Measurements from ENCODE around the gene ZNF544.

ZNF544 gene

DNA sequence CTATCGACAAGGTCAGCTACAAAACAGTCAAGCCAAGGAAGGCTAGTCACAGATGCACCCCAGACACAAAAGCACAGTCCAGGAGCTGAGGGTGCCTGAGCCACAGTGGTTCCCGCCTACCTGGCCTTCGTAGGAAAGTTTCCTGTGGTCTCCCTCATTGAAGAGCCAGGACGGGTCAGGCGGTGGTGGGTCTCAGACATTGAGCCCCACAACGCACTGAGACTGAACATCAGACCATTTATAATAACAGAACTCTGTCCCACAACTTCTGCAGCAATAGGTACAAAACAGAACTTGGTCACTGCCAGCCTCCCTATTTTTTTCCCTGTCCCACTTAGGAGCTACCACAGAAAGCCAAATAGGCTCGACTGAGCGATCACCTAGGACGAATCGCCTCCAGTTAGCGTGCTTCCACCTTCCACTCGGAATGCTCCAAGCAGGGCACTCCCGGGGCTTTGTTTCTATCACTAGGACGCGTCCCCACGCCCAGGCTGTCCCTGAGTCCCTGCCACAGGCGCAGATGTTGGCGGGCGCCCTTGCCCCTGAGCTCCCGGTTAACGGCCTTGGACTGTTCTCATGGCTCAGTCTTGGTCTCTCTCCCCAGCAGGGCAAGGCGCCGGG lies 640 bp upstream of the ZNF544 start:
- no peak for ATAC-seq
- TF ChIP-seq PPARA (CRISPR knock-in tag; IDR thresholded peaks at IDR 0.05; ENCODE audit: borderline replicate concordance): no peak
- TF ChIP-seq, protein P1, sequence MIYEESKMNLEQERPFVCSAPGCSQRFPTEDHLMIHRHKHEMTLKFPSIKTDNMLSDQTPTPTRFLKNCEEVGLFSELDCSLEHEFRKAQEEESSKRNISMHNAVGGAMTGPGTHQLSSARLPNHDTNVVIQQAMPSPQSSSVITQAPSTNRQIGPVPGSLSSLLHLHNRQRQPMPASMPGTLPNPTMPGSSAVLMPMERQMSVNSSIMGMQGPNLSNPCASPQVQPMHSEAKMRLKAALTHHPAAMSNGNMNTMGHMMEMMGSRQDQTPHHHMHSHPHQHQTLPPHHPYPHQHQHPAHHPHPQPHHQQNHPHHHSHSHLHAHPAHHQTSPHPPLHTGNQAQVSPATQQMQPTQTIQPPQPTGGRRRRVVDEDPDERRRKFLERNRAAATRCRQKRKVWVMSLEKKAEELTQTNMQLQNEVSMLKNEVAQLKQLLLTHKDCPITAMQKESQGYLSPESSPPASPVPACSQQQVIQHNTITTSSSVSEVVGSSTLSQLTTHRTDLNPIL (CRISPR knock-in tag; IDR thresholded peaks at IDR 0.05; ENCODE audit: low read depth): no peak

DNA sequence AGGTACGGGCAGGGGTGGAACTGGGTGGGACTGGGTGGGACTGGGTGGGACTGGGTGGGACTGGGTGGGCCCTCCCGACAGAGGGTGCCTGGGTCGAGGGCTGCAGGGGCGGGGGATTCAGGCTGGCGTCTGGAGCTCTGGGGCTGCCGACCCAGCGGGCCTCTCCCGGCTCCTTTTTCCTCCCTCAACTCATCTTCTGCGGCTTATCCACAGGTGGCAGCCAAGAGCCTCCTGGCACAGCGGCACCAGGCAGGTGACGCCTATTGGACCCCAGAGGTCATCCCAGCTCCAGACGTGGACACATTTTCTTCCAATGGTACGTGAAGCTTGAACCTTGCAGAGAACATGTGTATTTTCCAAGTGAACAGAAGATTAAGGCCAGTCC lies 533 bp downstream of the ZNF544 start:
- no peak for ATAC-seq
- TF ChIP-seq ZNF8 (CRISPR knock-in tag; IDR thresholded peaks at IDR 0.05): no peak
- TF ChIP-seq ESRRG (CRISPR knock-in tag; IDR thresholded peaks at IDR 0.05): no peak
- no peak for TF ChIP-seq ARNTL (CRISPR knock-in tag; IDR thresholded peaks at IDR 0.05; ENCODE audit: borderline replicate concordance, low read depth)
- TF ChIP-seq, protein P1 (CRISPR knock-in tag; IDR thresholded peaks at IDR 0.05; ENCODE audit: low read depth): no peak
- no peak for TF ChIP-seq ZFP3 (CRISPR knock-in tag; IDR thresholded peaks at IDR 0.05)
- TF ChIP-seq, protein P2, sequence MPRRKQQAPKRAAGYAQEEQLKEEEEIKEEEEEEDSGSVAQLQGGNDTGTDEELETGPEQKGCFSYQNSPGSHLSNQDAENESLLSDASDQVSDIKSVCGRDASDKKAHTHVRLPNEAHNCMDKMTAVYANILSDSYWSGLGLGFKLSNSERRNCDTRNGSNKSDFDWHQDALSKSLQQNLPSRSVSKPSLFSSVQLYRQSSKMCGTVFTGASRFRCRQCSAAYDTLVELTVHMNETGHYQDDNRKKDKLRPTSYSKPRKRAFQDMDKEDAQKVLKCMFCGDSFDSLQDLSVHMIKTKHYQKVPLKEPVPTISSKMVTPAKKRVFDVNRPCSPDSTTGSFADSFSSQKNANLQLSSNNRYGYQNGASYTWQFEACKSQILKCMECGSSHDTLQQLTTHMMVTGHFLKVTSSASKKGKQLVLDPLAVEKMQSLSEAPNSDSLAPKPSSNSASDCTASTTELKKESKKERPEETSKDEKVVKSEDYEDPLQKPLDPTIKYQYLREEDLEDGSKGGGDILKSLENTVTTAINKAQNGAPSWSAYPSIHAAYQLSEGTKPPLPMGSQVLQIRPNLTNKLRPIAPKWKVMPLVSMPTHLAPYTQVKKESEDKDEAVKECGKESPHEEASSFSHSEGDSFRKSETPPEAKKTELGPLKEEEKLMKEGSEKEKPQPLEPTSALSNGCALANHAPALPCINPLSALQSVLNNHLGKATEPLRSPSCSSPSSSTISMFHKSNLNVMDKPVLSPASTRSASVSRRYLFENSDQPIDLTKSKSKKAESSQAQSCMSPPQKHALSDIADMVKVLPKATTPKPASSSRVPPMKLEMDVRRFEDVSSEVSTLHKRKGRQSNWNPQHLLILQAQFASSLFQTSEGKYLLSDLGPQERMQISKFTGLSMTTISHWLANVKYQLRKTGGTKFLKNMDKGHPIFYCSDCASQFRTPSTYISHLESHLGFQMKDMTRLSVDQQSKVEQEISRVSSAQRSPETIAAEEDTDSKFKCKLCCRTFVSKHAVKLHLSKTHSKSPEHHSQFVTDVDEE (CRISPR knock-in tag; IDR thresholded peaks at IDR 0.05): no peak
- no peak for TF ChIP-seq ZC3H10 (CRISPR knock-in tag; IDR thresholded peaks at IDR 0.05)
- no peak for TF ChIP-seq SNAI2 (CRISPR knock-in tag; IDR thresholded peaks at IDR 0.05)

DNA sequence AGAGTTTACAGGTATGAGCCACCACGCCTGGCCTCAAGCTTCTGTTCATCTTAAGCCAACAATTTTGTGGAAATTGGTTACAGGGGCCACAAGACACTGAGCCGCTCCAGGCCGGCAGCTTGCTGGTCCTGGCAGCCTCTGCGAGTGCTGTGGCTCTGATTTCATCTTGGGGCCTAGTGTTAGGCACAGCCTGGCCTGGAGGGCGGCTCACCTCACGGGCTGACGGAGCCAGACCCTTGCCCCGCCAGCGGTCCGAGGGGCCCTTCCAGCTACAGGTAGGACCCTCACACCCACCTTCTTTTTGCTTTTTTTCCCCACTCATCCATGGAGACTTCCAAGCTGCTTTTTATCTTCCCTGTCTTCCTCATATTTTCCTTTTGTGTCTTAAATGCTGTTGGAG lies 8.6 kb downstream of the ZNF544 start:
- no peak for TF ChIP-seq OSR1 (CRISPR knock-in tag; IDR thresholded peaks at IDR 0.05)
- TF ChIP-seq, protein P1 (CRISPR knock-in tag; IDR thresholded peaks at IDR 0.05; ENCODE audit: low read depth): no peak
- no peak for TF ChIP-seq TOX (CRISPR knock-in tag; IDR thresholded peaks at IDR 0.05; ENCODE audit: borderline replicate concordance)
- no peak for TF ChIP-seq ARNTL (CRISPR knock-in tag; IDR thresholded peaks at IDR 0.05; ENCODE audit: borderline replicate concordance, low read depth)
- TF ChIP-seq ZNF70 (CRISPR knock-in tag; IDR thresholded peaks at IDR 0.05): no peak
- TF ChIP-seq GLIS3 (CRISPR knock-in tag; IDR thresholded peaks at IDR 0.05): no peak
- TF ChIP-seq, protein P3, sequence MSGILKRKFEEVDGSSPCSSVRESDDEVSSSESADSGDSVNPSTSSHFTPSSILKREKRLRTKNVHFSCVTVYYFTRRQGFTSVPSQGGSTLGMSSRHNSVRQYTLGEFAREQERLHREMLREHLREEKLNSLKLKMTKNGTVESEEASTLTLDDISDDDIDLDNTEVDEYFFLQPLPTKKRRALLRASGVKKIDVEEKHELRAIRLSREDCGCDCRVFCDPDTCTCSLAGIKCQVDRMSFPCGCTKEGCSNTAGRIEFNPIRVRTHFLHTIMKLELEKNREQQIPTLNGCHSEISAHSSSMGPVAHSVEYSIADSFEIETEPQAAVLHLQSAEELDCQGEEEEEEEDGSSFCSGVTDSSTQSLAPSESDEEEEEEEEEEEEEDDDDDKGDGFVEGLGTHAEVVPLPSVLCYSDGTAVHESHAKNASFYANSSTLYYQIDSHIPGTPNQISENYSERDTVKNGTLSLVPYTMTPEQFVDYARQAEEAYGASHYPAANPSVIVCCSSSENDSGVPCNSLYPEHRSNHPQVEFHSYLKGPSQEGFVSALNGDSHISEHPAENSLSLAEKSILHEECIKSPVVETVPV (CRISPR knock-in tag; IDR thresholded peaks at IDR 0.05): no peak
- TF ChIP-seq BACH2 (CRISPR knock-in tag; IDR thresholded peaks at IDR 0.05; ENCODE audit: borderline replicate concordance): no peak
- no peak for TF ChIP-seq ISL1 (CRISPR knock-in tag; IDR thresholded peaks at IDR 0.05)
- TF ChIP-seq CSDC2 (CRISPR knock-in tag; IDR thresholded peaks at IDR 0.05): no peak
- TF ChIP-seq TCF4 (CRISPR knock-in tag; IDR thresholded peaks at IDR 0.05; ENCODE audit: borderline replicate concordance): no peak
- TF ChIP-seq, protein P2 (CRISPR knock-in tag; IDR thresholded peaks at IDR 0.05): no peak
- TF ChIP-seq, protein P4, sequence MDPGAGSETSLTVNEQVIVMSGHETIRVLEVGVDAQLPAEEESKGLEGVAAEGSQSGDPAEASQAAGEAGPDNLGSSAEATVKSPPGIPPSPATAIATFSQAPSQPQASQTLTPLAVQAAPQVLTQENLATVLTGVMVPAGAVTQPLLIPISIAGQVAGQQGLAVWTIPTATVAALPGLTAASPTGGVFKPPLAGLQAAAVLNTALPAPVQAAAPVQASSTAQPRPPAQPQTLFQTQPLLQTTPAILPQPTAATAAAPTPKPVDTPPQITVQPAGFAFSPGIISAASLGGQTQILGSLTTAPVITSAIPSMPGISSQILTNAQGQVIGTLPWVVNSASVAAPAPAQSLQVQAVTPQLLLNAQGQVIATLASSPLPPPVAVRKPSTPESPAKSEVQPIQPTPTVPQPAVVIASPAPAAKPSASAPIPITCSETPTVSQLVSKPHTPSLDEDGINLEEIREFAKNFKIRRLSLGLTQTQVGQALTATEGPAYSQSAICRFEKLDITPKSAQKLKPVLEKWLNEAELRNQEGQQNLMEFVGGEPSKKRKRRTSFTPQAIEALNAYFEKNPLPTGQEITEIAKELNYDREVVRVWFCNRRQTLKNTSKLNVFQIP (CRISPR knock-in tag; IDR thresholded peaks at IDR 0.05; ENCODE audit: borderline replicate concordance, low read depth): no peak
- TF ChIP-seq ZFP3 (CRISPR knock-in tag; IDR thresholded peaks at IDR 0.05): no peak
- no peak for TF ChIP-seq ZC3H10 (CRISPR knock-in tag; IDR thresholded peaks at IDR 0.05)
- TF ChIP-seq ZNF565 (CRISPR knock-in tag; conservative IDR thresholded peaks at IDR 0.05; ENCODE audit: low read depth): no peak
- ATAC-seq: no peak

Data from SK-N-SH treated with all-trans-retinoic acid at 6 μM for 48 hours (cell line).